Stimulated activated naive B cell treated with anti-CD40 and anti-IgM and Interleukin-4, amounts not matched to agents 10 μg/mL and 1 μg/mL and 100 μg/mL, for 72 hours (primary cell): ENCODE measurements around the gene LAMC1.

ENCODE experiments used
- ATAC-seq, 2 donors: fragments of 150-1000 bp; cut with Tn5 transposase; replicated peaks; 2 replicates each; pipeline ENCODE4 v1.10.0; 2021; ENCODE audit warnings: moderate library complexity in 1 of 2
- DNase-seq: peaks from one replicate; pipeline ENCODE4 v3.0.0; 2021
- H3K27ac Mint-ChIP-seq: one replicate; pipeline ENCODE4 v1.8.0; 2022; ENCODE audit warnings: mild to moderate bottlenecking, mixed read lengths
- H3K27me3 Mint-ChIP-seq, 2 donors: one replicate each; pipeline ENCODE4 v1.8.0; 2022; ENCODE audit warnings: mixed read lengths in 2 of 2
- H3K36me3 Mint-ChIP-seq, 2 donors: one replicate each; pipeline ENCODE4 v1.8.0; 2022; ENCODE audit warnings: mixed read lengths in 2 of 2, mild to moderate bottlenecking in 1 of 2
- H3K4me1 Mint-ChIP-seq, 2 donors: one replicate each; pipeline ENCODE4 v1.8.0; 2022; ENCODE audit warnings: mixed read lengths in 2 of 2, mild to moderate bottlenecking in 1 of 2
- H3K4me3 Mint-ChIP-seq, 2 donors: one replicate each; pipeline ENCODE4 v1.8.0; 2022; ENCODE audit warnings: mild to moderate bottlenecking in 2 of 2, mixed read lengths in 2 of 2, moderate library complexity in 1 of 2
- H3K9me3 Mint-ChIP-seq, 2 donors: one replicate each; pipeline ENCODE4 v1.8.0; 2022; ENCODE audit warnings: mixed read lengths in 2 of 2, mild to moderate bottlenecking in 1 of 2

LAMC1 gene

DNA sequence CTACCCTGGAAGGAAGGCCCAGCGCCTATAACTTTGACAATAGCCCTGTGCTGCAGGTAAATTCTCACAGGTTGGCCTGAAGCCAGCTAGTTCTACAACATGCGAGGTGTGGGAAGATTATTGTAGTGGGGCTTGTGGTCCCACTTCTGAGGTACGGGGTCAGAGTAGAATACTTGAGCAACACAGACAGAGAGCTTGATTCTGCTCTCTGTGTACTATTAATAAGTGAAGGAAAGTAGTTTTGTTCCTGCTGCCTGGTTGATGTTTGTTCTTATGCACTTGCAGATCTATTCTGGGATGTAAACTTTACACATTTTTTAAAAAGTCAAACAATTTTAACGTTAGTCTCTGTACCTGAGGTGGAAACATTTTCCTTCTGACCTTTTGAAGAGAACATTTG is 80.4 kb downstream of the LAMC1 start:
- H3K36me3 Mint-ChIP-seq = peaks cover 9 to 19% of the 10 kb centered on the region in 2 donors
- no peak overlapping the region for H3K27ac Mint-ChIP-seq
- no peak overlapping the region for H3K4me3 Mint-ChIP-seq
- ATAC-seq (no peak), DNase-seq (no peak)
- no peaks in the 10 kb centered on the region for H3K27me3 Mint-ChIP-seq
- H3K9me3 Mint-ChIP-seq = no peaks in the 10 kb centered on the region
- H3K4me1 Mint-ChIP-seq = peaks cover 17 to 28% of the 10 kb centered on the region in 2 donors

DNA sequence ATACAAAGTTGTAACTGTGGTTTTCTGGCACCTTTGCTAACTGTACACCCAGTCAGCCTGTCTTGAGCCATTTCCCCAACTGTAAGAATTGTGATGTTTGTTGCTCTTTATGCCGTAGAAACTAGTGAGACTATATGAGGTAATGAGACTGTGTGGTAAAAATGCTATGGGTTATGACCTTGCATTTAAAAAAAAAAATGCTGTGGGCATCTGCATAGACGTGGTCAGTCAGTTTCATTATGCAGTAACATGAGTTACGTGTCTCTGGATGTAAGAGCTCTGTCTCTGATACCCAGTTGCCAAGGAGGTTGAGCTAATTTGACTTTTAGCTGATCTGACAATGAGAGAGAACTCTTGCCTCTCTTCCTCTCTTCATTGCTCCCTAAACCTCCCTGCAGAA is 82.2 kb downstream of the LAMC1 start:
- no peaks in the 10 kb centered on the region for H3K9me3 Mint-ChIP-seq
- H3K4me3 Mint-ChIP-seq = no peak overlapping the region
- peaks cover 18 to 34% of the 10 kb centered on the region in 2 donors for H3K36me3 Mint-ChIP-seq
- peaks cover 19 to 28% of the 10 kb centered on the region in 2 donors for H3K4me1 Mint-ChIP-seq
- ATAC-seq (peak in 1 of 2 donors; percentile 44), DNase-seq (no peak)
- H3K27me3 Mint-ChIP-seq = no peaks in the 10 kb centered on the region
- H3K27ac Mint-ChIP-seq = no peak overlapping the region

DNA sequence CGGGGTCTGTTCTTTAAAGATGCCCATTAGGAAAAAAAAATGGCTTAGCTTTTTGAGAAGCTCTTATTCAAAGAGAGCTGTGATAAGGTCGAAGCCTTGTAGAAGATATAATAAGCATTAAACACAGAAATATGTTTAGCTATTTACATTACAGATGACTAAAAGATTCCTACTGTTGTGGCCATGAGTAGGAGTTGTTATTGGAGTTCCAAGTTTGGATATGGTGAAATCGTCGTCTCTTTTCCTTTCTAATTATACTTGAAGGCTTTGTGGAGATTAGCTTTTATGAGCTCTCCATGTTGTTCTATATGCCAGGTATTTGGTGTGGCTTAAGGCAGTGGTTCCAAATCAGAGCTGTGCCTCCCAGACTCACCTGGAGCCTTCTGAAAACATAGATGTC is 82.9 kb downstream of the LAMC1 start:
- H3K27ac Mint-ChIP-seq = no peak overlapping the region
- H3K4me3 Mint-ChIP-seq = no peak overlapping the region
- H3K4me1 Mint-ChIP-seq = peaks cover 19 to 28% of the 10 kb centered on the region in 2 donors
- ATAC-seq (no peak), DNase-seq (no peak)
- H3K27me3 Mint-ChIP-seq = no peaks in the 10 kb centered on the region
- no peaks in the 10 kb centered on the region for H3K9me3 Mint-ChIP-seq
- peaks cover 19 to 36% of the 10 kb centered on the region in 2 donors for H3K36me3 Mint-ChIP-seq

DNA sequence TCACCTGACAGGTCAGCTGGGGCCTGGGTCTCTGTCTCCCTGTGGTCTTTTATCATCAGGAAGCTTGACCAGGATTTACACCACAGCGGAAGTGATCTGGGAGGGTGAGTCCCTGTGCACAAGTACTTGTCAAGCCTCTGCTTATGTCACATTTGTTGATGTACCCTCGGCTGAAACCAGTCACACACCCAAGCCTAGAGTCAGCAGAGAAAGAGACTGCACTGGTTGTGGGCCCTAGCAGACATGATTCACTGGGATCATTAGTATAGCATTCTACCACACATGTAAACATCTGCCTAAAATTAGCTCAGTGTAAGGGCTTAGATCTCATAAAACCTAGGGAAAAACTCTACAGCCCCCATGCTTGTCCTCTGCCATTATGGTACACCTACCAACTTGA is 83.5 kb downstream of the LAMC1 start:
- H3K27me3 Mint-ChIP-seq = no peaks in the 10 kb centered on the region
- no peak for ATAC-seq
- H3K27ac Mint-ChIP-seq = no peak overlapping the region
- no peaks in the 10 kb centered on the region for H3K9me3 Mint-ChIP-seq
- H3K4me1 Mint-ChIP-seq = peaks cover 15 to 24% of the 10 kb centered on the region in 2 donors
- peaks cover 19 to 36% of the 10 kb centered on the region in 2 donors for H3K36me3 Mint-ChIP-seq
- H3K4me3 Mint-ChIP-seq = no peak overlapping the region
- no peak for DNase-seq

DNA sequence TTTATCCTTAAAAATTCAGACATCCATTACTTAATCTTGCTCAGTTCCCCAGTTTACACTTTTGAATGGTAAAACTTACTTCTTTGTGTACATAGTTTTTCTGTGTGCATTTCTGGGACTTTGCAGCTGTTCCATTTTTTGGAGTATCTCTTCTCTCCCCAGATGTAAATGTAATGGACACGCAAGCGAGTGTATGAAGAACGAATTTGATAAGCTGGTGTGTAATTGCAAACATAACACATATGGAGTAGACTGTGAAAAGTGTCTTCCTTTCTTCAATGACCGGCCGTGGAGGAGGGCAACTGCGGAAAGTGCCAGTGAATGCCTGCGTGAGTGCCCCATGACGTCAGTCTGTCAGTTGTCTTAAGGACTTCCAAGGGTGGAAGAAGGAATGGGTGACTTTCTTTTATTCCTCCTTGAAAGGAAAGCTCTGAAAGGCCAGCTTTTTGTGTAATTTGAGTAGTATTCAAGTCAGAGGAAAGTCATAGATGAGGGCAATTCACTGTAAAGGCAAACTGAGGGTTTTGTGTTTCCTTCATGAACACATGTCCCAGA is 87.2 kb downstream of the LAMC1 start:
- Mint-ChIP-seq H3K9me3 (no peaks in the 10 kb centered on the region), H3K4me1 (peaks cover 7 to 13% of the 10 kb centered on the region in 2 donors), H3K27me3 (no peaks in the 10 kb centered on the region), H3K36me3 (peaks cover 34 to 51% of the 10 kb centered on the region in 2 donors), H3K27ac (no peak overlapping the region), H3K4me3 (no peak overlapping the region)
- no peak for DNase-seq
- ATAC-seq = no peak

DNA sequence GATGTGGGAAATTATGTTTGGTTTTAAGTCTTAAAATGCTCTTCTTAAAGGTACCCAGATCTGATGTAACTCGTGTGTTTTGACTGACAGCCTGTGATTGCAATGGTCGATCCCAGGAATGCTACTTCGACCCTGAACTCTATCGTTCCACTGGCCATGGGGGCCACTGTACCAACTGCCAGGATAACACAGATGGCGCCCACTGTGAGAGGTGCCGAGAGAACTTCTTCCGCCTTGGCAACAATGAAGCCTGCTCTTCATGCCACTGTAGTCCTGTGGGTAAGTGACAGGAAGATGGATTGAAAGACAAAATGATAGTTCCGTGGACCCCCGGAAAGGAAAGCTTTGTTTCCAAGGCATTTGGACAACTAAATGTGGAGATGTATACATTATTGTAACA is 91.2 kb downstream of the LAMC1 start:
- Mint-ChIP-seq H3K27me3 (no peaks in the 10 kb centered on the region), H3K4me1 (peaks cover 0 to 2% of the 10 kb centered on the region in 2 donors)
- DNase-seq = no peak

DNA sequence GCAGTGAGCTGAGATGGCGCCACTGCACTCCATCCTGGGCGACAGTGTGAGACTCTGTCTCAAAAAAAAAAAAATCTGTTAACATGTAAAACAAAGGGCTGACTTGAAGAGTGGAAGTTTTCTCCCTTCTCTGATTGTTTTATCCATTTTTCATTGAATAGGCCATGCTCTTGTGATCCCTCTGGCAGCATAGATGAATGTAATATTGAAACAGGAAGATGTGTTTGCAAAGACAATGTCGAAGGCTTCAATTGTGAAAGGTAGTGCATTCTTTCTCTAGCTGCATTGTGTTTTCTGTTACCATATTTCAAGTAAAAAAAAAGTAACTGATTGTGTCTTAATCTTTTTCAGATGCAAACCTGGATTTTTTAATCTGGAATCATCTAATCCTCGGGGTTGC is 93.2 kb downstream of the LAMC1 start:
- Mint-ChIP-seq H3K4me3 (no peak overlapping the region), H3K27me3 (no peaks in the 10 kb centered on the region), H3K4me1 (no peaks in the 10 kb centered on the region), H3K9me3 (no peaks in the 10 kb centered on the region), H3K27ac (no peak overlapping the region), H3K36me3 (peaks cover 43 to 57% of the 10 kb centered on the region in 2 donors)
- DNase-seq (no peak), ATAC-seq (no peak)

More for the DNA sequence above, 91.2 kb downstream of the LAMC1 start:
- no peaks in the 10 kb centered on the region for H3K9me3 Mint-ChIP-seq
- no peak overlapping the region for H3K27ac Mint-ChIP-seq
- ATAC-seq = no peak
- H3K36me3 Mint-ChIP-seq = peaks cover 38 to 50% of the 10 kb centered on the region in 2 donors
- no peak overlapping the region for H3K4me3 Mint-ChIP-seq

DNA sequence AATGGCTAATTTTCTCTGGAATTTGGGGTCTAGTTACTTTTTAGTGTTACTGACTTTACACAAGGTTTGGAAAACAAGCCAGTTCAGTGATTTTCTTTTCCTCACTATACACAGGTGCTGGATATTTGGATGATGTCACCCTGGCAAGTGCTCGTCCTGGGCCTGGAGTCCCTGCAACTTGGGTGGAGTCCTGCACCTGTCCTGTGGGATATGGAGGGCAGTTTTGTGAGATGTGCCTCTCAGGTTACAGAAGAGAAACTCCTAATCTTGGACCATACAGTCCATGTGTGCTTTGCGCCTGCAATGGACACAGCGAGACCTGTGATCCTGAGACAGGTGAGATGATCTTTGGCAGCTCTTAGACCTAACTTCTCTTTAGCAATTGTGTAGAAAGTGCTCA is 98.4 kb downstream of the LAMC1 start:
- no peaks in the 10 kb centered on the region for H3K9me3 Mint-ChIP-seq
- H3K4me3 Mint-ChIP-seq = no peak overlapping the region
- H3K36me3 Mint-ChIP-seq = peaks cover 50 to 68% of the 10 kb centered on the region in 2 donors
- no peaks in the 10 kb centered on the region for H3K27me3 Mint-ChIP-seq
- DNase-seq = no peak
- no peak overlapping the region for H3K27ac Mint-ChIP-seq
- peaks cover 16 to 21% of the 10 kb centered on the region in 2 donors for H3K4me1 Mint-ChIP-seq
- ATAC-seq = no peak

DNA sequence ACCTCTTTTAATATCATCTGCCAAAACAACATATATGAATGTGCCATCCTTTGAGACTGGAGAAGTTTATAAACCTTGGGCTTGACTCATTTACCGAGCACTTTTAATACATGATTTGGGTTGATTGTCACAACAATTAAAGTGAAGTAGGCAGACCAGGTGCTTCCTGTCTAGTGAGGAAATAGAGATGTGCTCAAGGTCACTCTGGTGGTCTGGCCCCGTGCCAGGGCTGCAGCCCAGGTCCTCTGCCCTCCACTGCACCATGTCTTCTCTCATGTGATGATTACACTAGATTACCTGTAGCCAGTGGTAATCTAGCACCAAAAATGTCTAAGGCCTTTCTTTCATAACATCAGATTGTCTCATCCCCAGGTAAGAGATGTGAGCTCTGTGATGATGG is 101.0 kb downstream of the LAMC1 start:
- H3K4me3 Mint-ChIP-seq = no peak overlapping the region
- no peaks in the 10 kb centered on the region for H3K9me3 Mint-ChIP-seq
- H3K27ac Mint-ChIP-seq = no peak overlapping the region
- peaks cover 18 to 27% of the 10 kb centered on the region in 2 donors for H3K4me1 Mint-ChIP-seq
- peaks cover 55 to 70% of the 10 kb centered on the region in 2 donors for H3K36me3 Mint-ChIP-seq
- no peaks in the 10 kb centered on the region for H3K27me3 Mint-ChIP-seq
- ATAC-seq (peak; percentile 57 to 65), DNase-seq (no peak)

DNA sequence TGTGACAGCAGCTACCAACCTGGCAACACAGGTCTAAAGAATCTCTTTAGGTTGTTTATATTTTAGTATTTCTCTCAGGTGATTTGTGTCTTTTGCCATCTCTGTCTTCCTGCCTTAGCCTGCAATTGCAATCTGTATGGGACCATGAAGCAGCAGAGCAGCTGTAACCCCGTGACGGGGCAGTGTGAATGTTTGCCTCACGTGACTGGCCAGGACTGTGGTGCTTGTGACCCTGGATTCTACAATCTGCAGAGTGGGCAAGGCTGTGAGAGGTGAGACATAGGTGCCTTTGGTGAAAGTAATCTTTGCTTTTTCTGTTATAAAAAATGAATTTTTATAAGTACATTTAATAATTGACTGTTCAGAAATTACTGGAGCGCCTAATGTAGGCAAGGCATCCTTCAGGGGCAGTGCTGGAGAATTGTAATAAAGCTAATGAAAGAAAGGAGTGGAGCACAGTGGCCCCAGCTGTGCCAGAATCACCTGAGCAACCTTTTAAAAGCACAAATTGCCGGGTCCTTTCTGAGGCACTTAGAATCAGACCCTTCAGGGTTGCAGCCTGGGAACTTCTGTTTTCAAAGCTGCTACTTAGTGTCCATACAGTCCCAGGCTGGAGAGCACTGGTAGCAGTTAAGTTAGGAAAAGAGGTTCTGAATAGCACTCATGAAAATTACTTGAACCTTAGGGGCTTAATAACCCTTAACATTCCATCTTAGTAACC is 102.2 kb downstream of the LAMC1 start:
- Mint-ChIP-seq H3K4me1 (peaks cover 18 to 27% of the 10 kb centered on the region in 2 donors), H3K4me3 (no peak overlapping the region), H3K27ac (no peak overlapping the region), H3K9me3 (no peaks in the 10 kb centered on the region), H3K36me3 (peaks cover 52 to 70% of the 10 kb centered on the region in 2 donors), H3K27me3 (no peaks in the 10 kb centered on the region)
- DNase-seq (no peak), ATAC-seq (no peak)

DNA sequence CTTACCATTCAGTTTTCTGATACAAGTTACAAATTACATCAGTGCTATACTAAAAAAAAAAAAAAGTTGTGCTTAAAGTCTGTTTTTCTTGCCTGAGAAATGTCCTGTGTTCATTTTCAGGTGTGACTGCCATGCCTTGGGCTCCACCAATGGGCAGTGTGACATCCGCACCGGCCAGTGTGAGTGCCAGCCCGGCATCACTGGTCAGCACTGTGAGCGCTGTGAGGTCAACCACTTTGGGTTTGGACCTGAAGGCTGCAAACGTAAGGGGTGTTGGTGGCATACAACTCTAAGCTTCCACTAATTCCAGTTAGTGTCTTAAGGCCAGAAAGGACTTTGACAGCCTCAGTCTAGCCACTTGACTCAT is 102.8 kb downstream of the LAMC1 start:
- Mint-ChIP-seq H3K27ac (no peak overlapping the region), H3K4me1 (peaks cover 18 to 27% of the 10 kb centered on the region in 2 donors)

DNA sequence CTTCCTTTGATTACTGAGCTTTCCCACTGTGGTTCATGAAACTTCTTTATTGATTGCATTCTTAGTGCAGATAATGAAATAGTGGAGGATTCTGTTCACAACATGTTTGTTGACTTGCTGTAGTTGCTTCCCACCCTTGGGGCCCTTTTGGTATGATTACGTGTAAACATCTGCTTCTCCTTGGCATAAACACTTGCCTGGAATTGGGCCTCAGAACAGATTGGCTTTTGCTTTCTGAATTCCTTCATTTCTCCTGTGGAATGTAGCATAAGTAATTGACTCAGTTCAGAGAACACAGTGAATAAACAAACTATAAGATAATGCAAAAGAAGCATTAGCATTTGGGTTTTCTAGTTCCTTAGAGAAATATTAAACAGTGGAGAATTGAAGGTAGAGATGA is 103.3 kb downstream of the LAMC1 start:
- no peaks in the 10 kb centered on the region for H3K27me3 Mint-ChIP-seq
- H3K4me3 Mint-ChIP-seq = no peak overlapping the region
- ATAC-seq = no peak
- peaks cover 53 to 65% of the 10 kb centered on the region in 2 donors for H3K36me3 Mint-ChIP-seq
- no peak for DNase-seq
- no peaks in the 10 kb centered on the region for H3K9me3 Mint-ChIP-seq
- H3K4me1 Mint-ChIP-seq = peaks cover 18 to 27% of the 10 kb centered on the region in 2 donors
- H3K27ac Mint-ChIP-seq = no peak overlapping the region

More for the DNA sequence above, 102.8 kb downstream of the LAMC1 start:
- ATAC-seq (no peak), DNase-seq (no peak)
- no peak overlapping the region for H3K4me3 Mint-ChIP-seq
- peaks cover 55 to 68% of the 10 kb centered on the region in 2 donors for H3K36me3 Mint-ChIP-seq
- no peaks in the 10 kb centered on the region for H3K27me3 Mint-ChIP-seq
- H3K9me3 Mint-ChIP-seq = no peaks in the 10 kb centered on the region

DNA sequence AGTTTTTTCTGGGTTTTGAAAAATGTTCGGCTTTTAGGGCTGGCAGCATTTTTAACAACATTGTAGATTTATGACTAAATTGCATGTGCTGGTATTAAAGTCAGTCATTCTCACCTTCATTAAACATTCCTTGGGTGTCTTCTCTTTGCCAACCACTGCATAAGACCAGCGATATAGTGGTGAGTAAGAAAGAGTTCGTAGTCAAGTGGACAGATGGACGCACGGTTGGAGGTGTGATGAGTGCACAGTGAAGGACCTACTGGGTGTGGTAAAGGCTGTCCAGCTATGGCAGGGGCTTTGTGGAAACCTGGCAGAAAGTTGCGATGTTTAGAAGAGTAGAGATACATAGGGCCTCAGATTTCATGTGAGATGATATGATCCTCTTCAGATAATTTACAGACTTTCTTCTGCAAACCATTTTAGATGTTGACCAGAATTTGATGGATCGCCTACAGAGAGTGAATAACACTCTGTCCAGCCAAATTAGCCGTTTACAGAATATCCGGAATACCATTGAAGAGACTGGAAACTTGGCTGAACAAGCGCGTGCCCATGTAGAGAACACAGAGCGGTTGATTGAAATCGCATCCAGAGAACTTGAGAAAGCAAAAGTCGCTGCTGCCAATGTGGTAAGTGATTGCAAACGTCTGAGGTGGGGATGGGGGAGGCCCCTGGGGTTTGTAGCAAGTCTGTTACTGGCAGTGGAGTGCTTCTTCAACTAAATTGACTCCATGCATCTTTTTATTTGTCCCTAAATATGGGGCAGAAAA is 106.9 kb downstream of the LAMC1 start:
- DNase-seq (no peak), ATAC-seq (no peak)
- Mint-ChIP-seq H3K4me1 (peaks cover 2 to 6% of the 10 kb centered on the region in 2 donors), H3K9me3 (no peaks in the 10 kb centered on the region), H3K27ac (peak overlapping the region; percentile 42), H3K27me3 (no peaks in the 10 kb centered on the region), H3K36me3 (peaks cover 35 to 59% of the 10 kb centered on the region in 2 donors), H3K4me3 (no peak overlapping the region)

DNA sequence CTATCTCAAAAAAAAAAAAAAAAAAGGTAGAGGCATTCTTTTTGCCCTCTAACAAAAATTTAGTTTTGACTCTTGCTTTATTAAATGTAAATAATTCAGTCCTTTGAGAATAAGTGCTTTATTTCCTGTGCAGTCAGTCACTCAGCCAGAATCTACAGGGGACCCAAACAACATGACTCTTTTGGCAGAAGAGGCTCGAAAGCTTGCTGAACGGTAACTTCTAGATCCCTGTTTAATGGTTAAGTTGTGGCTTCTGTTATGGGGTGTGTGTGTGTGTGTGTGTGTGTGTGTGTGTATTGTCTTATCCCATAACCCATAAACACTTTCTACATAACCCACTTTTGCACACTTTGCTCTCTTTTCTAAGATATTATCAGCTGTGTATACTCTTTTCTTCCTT is 107.9 kb downstream of the LAMC1 start:
- ATAC-seq = no peak
- H3K27ac Mint-ChIP-seq = no peak overlapping the region
- H3K4me1 Mint-ChIP-seq = peaks cover 2 to 6% of the 10 kb centered on the region in 2 donors
- peaks cover 36 to 64% of the 10 kb centered on the region in 2 donors for H3K36me3 Mint-ChIP-seq
- DNase-seq = no peak
- H3K27me3 Mint-ChIP-seq = no peaks in the 10 kb centered on the region
- H3K9me3 Mint-ChIP-seq = no peaks in the 10 kb centered on the region
- no peak overlapping the region for H3K4me3 Mint-ChIP-seq
